ENCODE measurements around the gene GLTP.

DNA sequence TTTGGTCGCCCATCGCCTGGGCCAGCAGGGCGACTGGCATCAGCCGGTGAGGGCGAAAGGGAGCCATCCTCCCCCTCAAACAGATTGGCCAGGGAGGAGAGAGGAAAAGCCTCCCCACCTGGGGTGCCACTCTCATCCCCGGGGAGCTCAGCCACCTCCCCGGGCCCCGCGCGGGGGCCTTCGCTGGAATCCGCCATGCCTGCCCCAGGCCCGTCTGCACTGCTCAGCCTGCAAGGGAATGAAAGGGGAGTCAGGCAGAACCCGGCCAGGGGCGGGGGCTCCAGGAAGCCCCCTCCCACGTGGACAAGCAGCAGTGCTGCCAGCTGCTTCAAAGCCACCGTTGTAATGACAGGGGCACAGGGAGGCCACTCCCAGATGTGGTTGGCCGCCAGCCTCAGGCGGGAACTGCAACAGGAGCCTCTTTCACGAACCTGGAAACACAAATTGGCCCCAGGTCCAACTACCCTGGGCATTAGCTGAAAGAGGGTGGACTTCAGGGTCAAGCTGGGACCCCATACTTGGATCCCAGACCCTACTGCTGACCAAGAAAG, 65.7 kb downstream of the GLTP start:
- TF ChIP-seq, protein P1, sequence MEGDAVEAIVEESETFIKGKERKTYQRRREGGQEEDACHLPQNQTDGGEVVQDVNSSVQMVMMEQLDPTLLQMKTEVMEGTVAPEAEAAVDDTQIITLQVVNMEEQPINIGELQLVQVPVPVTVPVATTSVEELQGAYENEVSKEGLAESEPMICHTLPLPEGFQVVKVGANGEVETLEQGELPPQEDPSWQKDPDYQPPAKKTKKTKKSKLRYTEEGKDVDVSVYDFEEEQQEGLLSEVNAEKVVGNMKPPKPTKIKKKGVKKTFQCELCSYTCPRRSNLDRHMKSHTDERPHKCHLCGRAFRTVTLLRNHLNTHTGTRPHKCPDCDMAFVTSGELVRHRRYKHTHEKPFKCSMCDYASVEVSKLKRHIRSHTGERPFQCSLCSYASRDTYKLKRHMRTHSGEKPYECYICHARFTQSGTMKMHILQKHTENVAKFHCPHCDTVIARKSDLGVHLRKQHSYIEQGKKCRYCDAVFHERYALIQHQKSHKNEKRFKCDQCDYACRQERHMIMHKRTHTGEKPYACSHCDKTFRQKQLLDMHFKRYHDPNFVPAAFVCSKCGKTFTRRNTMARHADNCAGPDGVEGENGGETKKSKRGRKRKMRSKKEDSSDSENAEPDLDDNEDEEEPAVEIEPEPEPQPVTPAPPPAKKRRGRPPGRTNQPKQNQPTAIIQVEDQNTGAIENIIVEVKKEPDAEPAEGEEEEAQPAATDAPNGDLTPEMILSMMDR (IDR thresholded peaks at IDR 0.05): no peak
- TF ChIP-seq POLR2A (IDR thresholded peaks at IDR 0.05): no peak
